GM19372 (cell line): Measurements from ENCODE around the gene SSH2.
"Not testable (repeated sequence)": the region's sequence is repeated elsewhere in the genome, so short reads cannot be mapped to it uniquely, and the experiment has no call there.

Source experiments
- ATAC-seq: cut with Tn5 transposase; IDR thresholded peaks from one replicate; pipeline ENCODE4 v1.9.1; 2021; ENCODE audit warnings: mild to moderate bottlenecking, low read depth, moderate library complexity; ENCODE audit not compliant: unreplicated experiment

The SSH2 gene

DNA sequence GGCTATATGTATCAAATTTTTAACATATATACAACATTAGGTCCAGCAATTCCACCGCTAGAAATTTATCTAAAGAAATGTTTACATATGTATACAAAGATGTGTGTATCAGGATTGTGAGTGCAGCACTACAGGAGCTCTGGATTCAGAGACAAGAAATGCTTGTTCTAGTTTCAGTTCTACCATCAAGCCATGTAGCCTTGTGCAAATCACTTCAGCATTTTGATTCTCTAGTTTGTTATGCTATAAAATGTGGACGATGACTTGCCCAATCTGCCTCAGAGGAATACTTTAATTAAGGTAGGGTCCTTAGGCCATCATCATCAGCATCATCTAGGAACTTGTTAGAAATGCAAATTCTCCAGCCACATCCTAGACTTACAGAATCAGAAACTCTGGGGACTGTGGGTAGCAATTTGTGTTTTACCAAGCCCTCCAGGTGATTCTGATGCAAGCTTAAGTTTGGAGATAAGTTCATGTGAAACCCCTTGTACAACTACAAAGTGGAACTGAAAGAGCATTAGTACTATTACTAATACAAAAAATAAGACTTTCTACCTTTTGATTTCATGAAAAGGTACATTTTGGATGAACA, 176.1 kb downstream of the SSH2 start:
- no peak for ATAC-seq

GRCh38 chr17:29749045-29749825, 180.8 kb downstream of the SSH2 start:
- ATAC-seq: no peak

DNA sequence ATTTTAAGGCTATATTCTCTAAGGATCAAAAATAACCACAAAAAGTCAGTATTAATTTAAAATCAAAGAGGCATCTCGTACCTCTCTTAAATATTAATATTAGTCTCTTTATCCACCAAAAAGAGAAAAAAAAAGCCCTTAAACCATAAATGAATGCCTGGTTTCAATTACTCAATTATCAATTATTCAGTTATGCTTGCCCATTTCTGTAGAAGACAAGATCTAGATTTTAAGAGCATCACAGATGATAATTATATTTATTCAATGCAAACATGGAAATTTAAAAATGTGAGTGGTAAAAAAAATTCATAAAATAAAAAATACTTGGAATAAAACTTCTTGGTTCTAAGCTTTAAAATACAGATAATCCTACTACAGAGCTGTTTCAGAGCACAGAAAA, 181.6 kb downstream of the SSH2 start:
- ATAC-seq: no peak

DNA sequence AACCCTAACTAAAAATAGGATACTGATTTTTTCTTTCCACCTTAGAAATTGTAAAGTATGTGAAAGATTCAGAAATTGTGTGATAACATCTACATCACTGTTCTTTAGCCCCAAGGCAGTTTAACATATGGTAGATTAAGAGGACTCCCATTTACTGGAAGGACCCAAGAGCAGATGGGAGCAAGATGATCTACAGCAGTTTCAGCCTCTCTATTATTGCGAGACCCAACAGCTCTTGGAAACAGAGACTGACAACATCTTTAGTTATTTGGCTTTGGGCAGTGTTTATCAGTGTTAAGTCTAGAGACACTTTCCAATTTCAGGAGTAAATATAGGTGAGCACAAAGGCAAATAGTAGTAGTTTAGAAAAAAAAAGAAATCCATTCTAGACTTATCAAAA, 182.4 kb downstream of the SSH2 start:
- ATAC-seq: no peak

DNA sequence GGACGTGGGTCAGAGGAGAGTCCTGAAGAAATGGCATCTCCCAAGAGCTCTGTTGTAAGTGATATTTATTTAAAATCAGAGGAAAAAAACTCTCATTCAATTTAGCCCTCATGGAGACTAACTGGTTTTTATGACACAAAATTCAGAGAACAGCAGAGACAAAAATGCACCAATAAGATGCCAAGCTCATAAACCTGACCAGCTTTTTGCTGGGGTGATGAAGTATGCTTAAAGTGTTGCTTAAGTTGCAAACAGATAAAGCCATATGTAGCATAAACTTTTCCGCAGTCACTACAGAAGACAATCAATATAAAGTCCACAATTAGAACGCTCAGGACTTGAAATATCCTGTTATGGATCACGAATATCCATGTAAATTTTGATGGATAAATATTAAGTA, 183.4 kb downstream of the SSH2 start:
- no peak for ATAC-seq

DNA sequence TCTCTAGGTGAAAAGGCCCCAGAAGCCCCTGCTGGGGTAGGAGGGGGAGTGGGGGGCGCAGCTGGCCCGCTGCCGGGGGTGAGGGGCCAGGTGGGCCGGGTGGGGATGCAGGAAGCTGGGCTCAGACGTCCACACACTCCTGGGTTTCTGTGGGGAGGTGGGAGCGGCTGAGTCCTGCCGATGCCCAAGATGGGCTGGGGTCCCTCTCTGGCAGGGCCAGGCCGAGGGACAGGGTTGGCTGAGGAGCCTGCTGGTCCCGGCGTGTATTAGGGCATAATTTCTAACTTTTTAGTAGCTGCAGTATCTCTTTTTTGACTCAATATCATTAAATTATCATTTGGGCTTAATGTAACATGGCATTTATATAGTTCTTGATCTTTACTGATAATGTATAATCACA, 185.9 kb downstream of the SSH2 start:
- ATAC-seq: no peak

GRCh38 chr17:29742210-29742513, 187.9 kb downstream of the SSH2 start:
- no peak for ATAC-seq

- no peak for ATAC-seq
Measured at GRCh38 chr17:29740017-29740416, 190.0 kb downstream of the SSH2 start.

- no peak for ATAC-seq
Measured at GRCh38 chr17:29734640-29735039, 195.4 kb downstream of the SSH2 start.

DNA sequence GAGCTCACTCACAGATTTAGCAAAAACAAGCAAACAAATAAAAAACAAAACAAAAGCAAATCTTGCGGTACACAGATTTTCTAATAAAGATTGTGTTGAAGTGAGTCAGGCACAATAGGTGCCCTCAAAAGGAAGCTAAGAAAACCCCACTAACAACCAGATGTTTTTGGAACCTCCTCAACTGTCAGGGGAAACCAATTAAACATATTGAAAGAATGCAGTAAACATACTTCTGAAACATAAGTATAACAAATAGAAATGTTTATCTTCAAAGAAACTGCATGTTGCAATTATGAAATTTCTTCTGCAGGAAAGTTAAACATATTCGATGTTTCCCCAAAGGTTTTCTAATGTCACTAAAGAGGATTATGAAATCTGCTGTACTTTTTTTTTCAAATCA, 196.9 kb downstream of the SSH2 start:
- no peak for ATAC-seq

- ATAC-seq: no peak
Measured at GRCh38 chr17:29732613-29733012, 197.4 kb downstream of the SSH2 start.

DNA sequence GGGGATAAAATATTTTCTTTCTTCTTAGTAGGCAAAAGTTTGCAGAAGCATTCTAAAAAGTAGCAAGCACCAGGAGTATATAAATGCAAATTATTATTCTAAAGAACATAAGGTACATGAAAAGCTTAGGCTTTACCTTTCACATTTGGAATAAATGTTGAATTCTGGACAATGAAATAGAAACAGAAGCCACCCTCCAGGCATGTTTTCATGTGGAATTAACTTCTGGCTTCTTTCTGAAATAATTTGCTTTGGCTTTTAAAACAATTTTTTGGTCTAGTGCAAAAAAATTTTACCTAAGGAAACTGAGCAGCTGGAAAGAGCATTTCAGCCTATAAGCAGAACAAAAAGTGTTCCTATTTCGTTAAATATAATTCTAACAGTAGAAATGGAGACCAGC, 197.8 kb downstream of the SSH2 start:
- ATAC-seq: no peak

- ATAC-seq: no peak
Measured at GRCh38 chr17:29731589-29731929, 198.5 kb downstream of the SSH2 start.

DNA sequence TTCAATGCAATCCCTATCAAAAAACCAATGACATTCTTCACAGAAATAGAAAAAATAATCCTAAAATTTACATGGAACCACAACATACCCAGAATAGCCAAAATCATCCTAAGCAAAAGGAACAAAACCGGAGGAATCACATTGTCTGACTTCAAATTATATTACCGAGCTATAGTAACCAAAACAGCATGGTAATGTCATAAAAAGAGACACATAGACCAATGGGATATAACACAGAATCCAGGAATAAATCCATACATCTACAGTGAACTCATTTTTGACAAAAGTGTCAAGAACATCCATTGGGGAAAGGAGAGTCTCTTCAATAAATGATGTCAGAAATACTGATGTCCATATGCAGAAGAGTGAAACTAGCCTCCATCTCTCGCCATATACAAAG, 201.5 kb downstream of the SSH2 start:
- no peak for ATAC-seq

DNA sequence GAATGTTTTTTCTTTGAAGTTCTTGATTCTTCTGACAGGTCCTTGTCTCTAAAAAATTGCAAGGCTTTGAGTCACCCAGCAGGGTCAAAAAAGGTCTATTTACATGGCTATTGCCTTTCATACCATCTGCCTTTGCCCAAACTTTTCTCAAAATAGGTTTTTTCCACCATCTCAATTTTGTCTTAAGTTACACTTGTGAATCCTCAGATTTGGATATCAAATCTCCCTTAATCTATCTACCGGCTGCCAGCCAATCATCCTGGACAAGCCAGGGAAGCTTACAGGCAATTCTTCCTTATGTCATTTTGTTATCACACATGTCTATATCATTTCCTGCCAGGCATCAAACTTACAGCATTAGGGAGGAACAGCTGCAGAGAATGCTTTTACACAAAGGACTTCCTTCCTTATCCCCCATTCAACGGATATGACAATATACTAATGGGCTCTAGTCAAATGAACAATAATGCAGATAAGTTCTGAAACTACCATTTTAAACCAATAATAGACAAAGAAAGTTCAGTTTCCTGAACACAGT, 203.2 kb downstream of the SSH2 start:
- ATAC-seq: no peak

DNA sequence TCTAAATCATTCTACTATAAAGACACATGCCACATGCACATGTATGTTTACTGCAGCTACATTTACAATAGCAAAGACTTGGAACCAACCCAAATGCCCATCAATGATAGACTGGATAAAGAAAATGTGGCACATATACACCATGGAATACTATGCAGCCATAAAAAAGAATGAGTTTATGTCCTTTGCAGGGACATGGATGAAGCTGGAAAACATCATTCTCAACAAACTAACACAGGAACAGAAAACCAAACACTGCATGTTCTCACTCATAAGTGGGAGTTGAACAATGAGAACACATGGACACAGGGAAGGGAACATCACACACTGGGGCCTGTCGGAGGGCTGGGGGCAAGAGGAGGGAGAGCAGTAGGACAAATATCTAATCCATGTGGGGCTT, 204.6 kb downstream of the SSH2 start:
- not testable (repeated sequence) for ATAC-seq

GRCh38 chr17:29723278-29724047, 206.6 kb downstream of the SSH2 start:
- no peak for ATAC-seq

DNA sequence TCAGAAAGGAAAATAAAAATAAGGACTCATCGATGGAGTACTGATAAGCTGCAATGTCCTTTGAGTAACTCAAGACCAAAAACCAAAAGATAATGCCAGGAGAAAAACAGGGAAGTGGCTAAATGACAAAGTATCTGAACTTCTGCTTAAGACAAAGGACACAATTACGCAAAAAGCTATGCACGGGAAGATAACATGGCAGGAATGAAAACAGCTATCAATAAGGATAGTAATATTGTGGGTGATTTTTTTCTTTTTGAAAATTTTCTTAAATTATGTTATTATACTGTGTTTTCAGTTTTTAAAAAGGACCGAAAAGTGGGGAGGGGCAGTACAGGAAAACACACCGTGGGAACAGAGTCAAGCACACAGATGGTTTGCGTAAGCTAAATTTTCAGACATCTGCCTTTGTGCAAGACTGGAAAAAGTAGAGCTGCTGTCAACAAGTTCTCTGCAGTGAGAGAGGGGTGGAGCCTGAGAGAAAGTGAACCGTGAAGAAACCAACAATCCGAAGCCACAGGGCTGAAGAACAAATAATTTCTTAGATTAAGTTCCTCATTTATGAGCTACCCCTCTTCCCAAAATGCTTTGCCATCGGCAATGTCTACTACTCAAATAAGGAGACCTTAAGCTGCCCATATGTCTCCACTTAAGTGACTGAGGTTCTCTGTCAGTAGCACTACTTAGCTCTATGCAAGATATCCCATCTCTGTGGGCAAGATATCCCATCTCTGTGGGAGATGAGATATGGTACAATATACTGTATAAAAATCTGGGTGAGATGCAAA, 207.4 kb downstream of the SSH2 start:
- ATAC-seq: peak; percentile 55

DNA sequence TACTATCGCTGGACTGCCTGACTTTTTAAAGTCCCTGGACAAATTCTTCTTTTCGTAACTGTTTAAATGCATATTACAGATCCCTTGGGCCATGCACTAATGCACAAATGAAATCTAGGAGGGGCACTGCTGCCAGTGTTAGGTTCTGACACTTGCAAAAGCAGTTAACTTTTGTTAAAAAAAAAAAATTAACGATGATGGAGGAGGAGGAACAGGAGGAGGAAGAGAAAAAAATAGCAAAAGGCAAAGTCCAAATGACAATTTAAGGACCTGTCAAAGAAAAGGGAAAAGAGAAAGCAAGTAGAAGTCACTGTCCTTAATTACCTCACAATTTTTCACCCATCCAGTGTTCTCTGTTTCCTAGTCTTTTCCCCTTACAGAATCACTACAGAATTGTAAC, 209.5 kb downstream of the SSH2 start:
- ATAC-seq: no peak

DNA sequence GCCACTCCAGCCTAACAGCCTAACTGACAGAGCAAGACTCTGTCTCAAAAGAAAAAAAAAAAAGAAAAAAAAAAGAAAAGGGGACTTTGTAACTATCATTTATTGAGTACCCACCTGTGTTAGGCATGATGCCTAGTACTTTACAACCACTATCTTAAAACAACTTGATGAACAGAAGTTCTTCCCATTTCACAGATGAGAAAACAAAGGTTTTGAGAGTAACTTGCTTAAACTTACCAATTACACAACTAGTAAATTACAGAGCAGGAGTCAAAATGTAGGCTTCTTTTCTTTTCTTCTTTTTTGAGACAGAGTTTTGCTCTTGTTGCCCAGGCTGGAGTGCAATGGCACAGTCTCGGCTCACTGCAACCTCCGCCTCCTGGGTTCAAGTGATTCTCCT, 210.6 kb downstream of the SSH2 start:
- ATAC-seq: no peak

- ATAC-seq: no peak
Measured at GRCh38 chr17:29718446-29719039, 211.5 kb downstream of the SSH2 start.
